ENCODE measurements around the gene TBCCD1. TPM values are rescaled to one million over a fixed set of nuclear protein-coding genes. Genes with fewer than 3 reads are reported as not detected.
"Not testable (repeated sequence)": the region's sequence is repeated elsewhere in the genome, so short reads cannot be mapped to it uniquely, and the experiment has no call there.

Gene TBCCD1
- total RNA-seq, 2 experiments from 2014 or later: 16.6 to 17.5 TPM

DNA sequence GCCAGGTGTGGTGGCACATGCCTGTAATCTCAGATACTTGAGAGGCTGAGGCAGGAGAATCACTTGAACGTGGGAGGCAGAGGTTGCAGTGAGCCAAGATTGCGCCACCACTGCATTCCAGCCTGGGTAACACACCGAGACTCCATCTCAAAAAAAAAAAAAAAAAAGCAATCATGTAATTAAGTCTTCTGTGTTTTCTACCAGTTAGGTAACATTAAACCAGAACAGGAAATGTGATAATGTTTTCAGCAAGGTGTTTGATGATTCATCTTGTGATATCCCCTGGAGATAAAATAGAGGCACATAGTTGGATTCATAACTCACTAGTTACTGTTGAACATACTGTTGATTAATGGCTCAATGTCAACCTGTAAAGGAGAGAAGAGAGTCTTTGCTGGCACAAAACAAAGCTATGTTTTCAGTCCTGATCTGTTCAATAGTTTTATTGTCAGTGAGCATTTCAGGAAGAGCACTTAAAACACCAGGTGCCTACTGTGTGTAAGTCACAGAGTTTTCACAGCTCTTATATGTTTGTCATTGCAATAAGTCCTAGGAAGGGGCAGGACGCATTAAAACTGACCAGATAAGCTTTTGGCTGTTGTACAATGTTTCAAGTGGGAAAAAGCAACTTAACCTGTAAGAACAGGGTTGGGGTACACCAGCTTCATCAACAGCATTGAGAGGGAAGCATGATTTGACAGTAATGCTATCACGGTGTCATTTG lies 22.9 kb upstream of the TBCCD1 start:
- peak; percentile 47 for ATAC-seq
- Mint-ChIP-seq H3K27ac (no peak overlapping the region), H3K4me1 (peaks cover 20% of the 10 kb centered on the region), H3K9me3 (ENCODE audit: low read depth) (no peaks in the 10 kb centered on the region), H3K36me3 (peaks cover 4% of the 10 kb centered on the region), H3K27me3 (no peaks in the 10 kb centered on the region), H3K4me3 (no peak overlapping the region)
- no peak for DNase-seq
- CTCF ChIA-PET: interaction anchor here (0.7 to 1.4 kb wide), 3 partner anchors 24 to 27 kb away, joined by 3 to 4 read pairs (median 3); no protein-coding TSS in a partner anchor

DNA sequence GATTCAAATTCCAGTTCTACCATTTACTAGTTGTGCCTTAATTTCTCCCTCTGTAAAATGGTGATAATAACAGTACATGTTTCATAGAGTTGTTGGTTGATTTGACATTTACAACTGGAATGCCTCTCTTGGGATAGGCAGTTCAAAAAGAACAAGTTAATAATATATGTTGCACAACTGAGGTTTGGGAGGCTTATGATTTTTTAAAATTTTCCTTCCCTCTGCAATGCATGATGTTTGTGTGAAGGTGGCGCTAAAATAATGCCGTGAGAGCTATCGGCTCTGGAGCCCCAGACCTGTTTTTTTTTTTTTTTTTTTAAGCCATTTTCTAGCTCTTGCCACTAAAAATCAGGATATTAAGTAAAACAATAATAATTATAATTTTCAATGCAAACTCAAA lies 22.0 kb upstream of the TBCCD1 start:
- CTCF ChIA-PET: interaction anchor here (0.6 to 1.4 kb wide), 2 partner anchors 16 to 28 kb away, joined by 3 to 4 read pairs; no protein-coding TSS in a partner anchor
- H3K9me3 Mint-ChIP-seq (ENCODE audit: low read depth): no peaks in the 10 kb centered on the region
- peaks cover 20% of the 10 kb centered on the region for H3K4me1 Mint-ChIP-seq
- H3K27me3 Mint-ChIP-seq: no peaks in the 10 kb centered on the region
- H3K4me3 Mint-ChIP-seq: no peak overlapping the region
- ATAC-seq: no peak
- H3K36me3 Mint-ChIP-seq: peaks cover 13% of the 10 kb centered on the region
- H3K27ac Mint-ChIP-seq: no peak overlapping the region
- DNase-seq: no peak

DNA sequence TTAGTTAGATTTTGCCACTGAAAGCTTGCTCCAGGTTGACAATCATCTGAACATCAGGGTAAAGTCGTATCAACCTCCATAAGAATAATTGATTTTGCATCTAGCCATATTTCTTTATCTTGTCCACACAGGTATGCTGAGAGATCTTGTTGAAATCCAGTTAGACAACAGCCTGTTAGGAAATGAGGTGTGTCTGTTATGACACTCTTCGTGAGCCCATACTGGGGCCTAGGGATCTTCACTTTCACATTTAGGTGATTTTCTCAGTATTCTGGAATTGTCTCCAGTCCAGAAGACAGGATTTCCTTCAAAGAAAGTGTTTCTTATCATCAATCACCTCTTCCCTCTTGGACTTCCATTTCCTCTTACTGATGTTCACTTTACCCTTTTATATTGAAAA lies 21.5 kb upstream of the TBCCD1 start:
- H3K4me1 Mint-ChIP-seq: peaks cover 20% of the 10 kb centered on the region
- peaks cover 18% of the 10 kb centered on the region for H3K36me3 Mint-ChIP-seq
- H3K9me3 Mint-ChIP-seq (ENCODE audit: low read depth): no peaks in the 10 kb centered on the region
- ATAC-seq (peak; percentile 63), DNase-seq (no peak)
- H3K27ac Mint-ChIP-seq: no peak overlapping the region
- CTCF ChIA-PET: interaction anchor here (0.6 to 1.4 kb wide), 2 partner anchors 16 to 28 kb away, joined by 3 to 4 read pairs; no protein-coding TSS in a partner anchor
- no peak overlapping the region for H3K4me3 Mint-ChIP-seq
- H3K27me3 Mint-ChIP-seq: no peaks in the 10 kb centered on the region

DNA sequence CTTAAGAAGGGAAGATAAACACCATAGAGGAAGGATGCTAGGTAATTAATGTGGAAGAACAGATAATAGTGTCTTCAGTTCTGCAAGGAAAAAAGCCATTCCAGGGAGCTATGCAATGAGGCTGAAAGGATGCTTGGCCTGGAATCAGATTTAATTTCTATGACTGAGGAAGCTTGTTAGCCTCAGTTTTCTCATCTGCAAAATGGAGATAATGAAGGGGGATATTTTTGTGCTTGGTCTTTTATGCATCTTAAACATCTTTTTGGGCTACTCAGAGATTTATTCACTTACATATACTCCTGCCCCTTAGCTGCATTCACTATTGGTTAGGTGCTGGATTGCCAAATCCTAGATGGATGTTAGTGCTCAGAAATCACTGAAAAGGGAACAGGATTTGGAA lies 20.0 kb upstream of the TBCCD1 start:
- Mint-ChIP-seq H3K27me3 (no peaks in the 10 kb centered on the region), H3K4me3 (no peak overlapping the region), H3K27ac (no peak overlapping the region), H3K4me1 (peaks cover 20% of the 10 kb centered on the region), H3K9me3 (ENCODE audit: low read depth) (no peaks in the 10 kb centered on the region), H3K36me3 (peaks cover 27% of the 10 kb centered on the region)
- no peak for DNase-seq
- ATAC-seq: no peak
- CTCF ChIA-PET: interaction anchor here (1.1 to 6.9 kb wide), 3 partner anchors 17 to 47 kb away, joined by 3 to 47 read pairs (median 3); partner anchors contain the start of gene DNAJB11

DNA sequence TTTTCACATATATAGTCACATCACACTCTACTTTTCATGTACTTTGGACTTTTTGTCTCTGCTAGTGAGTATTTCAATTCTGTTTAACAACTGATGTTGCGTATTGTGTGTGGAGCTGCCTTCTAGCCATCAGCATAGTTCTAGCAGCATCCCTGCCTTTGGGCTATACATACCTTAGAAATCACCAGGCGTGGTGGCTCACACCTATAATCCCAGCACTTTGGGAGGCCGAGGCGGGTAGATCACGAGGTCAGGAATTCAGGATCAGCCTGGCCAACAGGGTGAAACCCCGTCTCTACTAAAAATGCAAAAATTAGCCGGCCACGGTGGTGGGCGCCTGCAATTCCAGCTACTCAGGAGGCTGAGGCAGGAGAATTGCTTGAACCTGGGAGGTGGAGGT lies 19.1 kb upstream of the TBCCD1 start:
- peaks cover 34% of the 10 kb centered on the region for H3K36me3 Mint-ChIP-seq

DNA sequence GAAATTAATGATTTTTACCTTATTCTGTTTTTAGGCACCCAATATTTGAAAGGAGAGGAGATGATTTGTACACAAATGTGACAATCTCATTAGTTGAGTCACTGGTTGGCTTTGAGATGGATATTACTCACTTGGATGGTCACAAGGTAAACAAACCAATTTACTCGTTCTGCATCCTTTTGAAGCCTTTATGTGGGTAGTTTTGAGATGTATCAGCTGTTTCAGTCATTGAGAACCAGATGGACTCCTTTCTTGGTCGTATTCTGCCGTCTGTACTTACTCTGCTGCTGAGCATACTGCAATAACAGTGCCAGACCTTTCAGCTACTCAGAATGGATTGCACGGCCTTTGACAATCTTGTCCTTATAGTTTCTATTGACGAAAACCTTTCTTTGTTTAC lies 16.7 kb upstream of the TBCCD1 start:
- Mint-ChIP-seq H3K27ac (no peak overlapping the region), H3K9me3 (ENCODE audit: low read depth) (no peaks in the 10 kb centered on the region), H3K4me3 (no peak overlapping the region), H3K36me3 (peaks cover 45% of the 10 kb centered on the region), H3K4me1 (peaks cover 7% of the 10 kb centered on the region), H3K27me3 (no peaks in the 10 kb centered on the region)
- ATAC-seq: peak; percentile 22
- no peak for DNase-seq
- CTCF ChIA-PET: interaction anchor here (6.9 kb wide), 1 partner anchor 32 kb away, joined by 47 read pairs; no protein-coding TSS in a partner anchor

More for the DNA sequence above, 19.1 kb upstream of the TBCCD1 start:
- not testable (repeated sequence) for H3K9me3 Mint-ChIP-seq (ENCODE audit: low read depth); H3K4me3 Mint-ChIP-seq; DNase-seq; H3K27me3 Mint-ChIP-seq; H3K27ac Mint-ChIP-seq; ATAC-seq
- peaks cover 20% of the 10 kb centered on the region for H3K4me1 Mint-ChIP-seq
- CTCF ChIA-PET: interaction anchor here (6.9 kb wide), 1 partner anchor 30 kb away, joined by 47 read pairs; no protein-coding TSS in a partner anchor

DNA sequence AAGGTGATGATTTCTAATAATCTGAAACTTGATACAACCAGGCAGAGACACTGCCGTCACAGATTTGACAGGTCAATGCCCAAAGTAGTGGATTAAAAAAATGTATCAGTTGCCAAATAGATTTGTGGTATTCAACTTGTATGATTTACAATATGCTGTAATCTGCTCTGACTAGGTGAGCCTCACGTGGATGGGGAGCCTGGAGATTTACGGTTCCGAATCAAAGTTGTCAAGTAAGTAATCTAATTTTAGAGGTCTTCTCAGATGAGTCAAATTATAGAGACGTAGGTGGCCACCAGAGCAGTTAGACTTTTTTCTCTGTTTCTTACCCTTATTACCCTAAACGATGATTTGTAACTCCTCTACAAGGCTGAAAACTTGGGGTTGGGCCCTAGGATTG lies 15.4 kb upstream of the TBCCD1 start:
- H3K9me3 Mint-ChIP-seq (ENCODE audit: low read depth): no peaks in the 10 kb centered on the region
- H3K4me3 Mint-ChIP-seq: no peak overlapping the region
- DNase-seq (no peak), ATAC-seq (no peak)
- no peaks in the 10 kb centered on the region for H3K27me3 Mint-ChIP-seq
- H3K4me1 Mint-ChIP-seq: peaks cover 2% of the 10 kb centered on the region
- CTCF ChIA-PET: interaction anchor here (6.9 kb wide), 1 partner anchor 33 kb away, joined by 47 read pairs; no protein-coding TSS in a partner anchor
- H3K27ac Mint-ChIP-seq: no peak overlapping the region
- peaks cover 52% of the 10 kb centered on the region for H3K36me3 Mint-ChIP-seq

DNA sequence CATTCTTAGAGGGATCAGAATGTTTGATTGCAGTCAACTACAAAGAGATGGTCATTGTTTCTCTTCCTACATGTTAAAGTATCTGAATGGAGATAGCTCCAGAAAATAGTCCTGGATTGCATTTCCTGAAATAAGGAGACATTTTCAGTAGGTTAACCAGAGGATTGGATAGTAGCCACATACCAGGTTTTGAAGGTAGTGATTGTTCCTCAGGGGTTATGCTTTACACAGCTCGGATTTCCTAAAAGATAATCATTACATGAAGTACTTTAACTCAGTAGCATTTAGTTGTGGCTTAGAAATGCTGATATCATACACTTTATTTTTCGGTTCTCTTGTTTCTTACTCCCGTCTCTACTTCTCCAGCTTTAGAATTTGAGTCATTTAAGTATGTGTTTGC lies 13.6 kb upstream of the TBCCD1 start:
- no peak for ATAC-seq
- no peak for DNase-seq
- Mint-ChIP-seq H3K27ac (no peak overlapping the region), H3K4me1 (peaks cover 2% of the 10 kb centered on the region), H3K36me3 (peaks cover 56% of the 10 kb centered on the region), H3K27me3 (no peaks in the 10 kb centered on the region), H3K4me3 (no peak overlapping the region), H3K9me3 (ENCODE audit: low read depth) (no peaks in the 10 kb centered on the region)
- CTCF ChIA-PET: interaction anchor here (0.8 kb wide), 1 partner anchor 11 kb away, joined by 3 read pairs; the partner anchor contains the start of gene DNAJB11

DNA sequence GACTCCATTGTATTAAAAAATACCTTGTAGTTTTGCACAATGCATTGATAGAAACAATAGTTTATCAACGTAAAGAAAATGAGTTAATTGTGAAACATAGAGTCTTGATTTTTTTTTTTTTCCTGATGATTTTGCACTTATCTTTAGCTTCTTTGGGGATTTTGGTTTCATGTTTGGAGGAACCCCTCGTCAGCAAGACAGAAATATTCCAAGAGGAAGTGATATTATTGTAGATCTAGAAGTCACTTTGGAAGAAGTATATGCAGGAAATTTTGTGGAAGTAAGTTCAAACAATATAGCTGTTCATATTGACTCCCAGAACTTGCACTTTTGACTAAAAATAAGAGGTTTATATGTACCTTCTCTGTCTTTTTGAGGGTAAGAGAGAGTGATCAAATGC lies 10.4 kb upstream of the TBCCD1 start:
- no peak for ATAC-seq
- Mint-ChIP-seq H3K4me1 (peaks cover 18% of the 10 kb centered on the region), H3K27ac (no peak overlapping the region), H3K27me3 (no peaks in the 10 kb centered on the region), H3K36me3 (peaks cover 57% of the 10 kb centered on the region), H3K9me3 (ENCODE audit: low read depth) (no peaks in the 10 kb centered on the region), H3K4me3 (no peak overlapping the region)
- DNase-seq: no peak
- CTCF ChIA-PET: interaction anchor here (1.4 to 1.8 kb wide), 2 partner anchors 37 to 40 kb away, joined by 3 to 6 read pairs; no protein-coding TSS in a partner anchor

DNA sequence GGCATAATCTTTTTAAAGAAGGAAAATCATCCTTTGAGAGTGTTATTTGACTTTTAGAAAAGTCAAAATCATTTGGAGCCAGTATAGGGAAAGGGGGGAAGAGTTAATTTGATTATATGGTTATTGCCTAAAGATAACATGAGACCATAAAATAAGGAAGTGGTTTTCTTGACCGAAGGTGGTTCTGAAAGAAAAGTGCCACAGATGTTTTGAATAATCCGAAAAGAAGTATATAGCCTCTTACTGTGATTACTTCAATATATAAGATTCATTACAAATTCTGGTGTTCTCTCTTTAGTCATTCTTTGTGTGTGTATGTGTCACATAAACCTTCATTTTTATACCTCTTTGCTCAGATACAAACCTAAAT lies 4.5 kb upstream of the TBCCD1 start:
- Mint-ChIP-seq H3K36me3 (peaks cover 31% of the 10 kb centered on the region), H3K9me3 (ENCODE audit: low read depth) (no peaks in the 10 kb centered on the region), H3K4me1 (peaks cover 46% of the 10 kb centered on the region), H3K27me3 (no peaks in the 10 kb centered on the region), H3K27ac (peak overlapping the region; percentile 88), H3K4me3 (peak overlapping the region; percentile 87)
- DNase-seq: no peak
- CTCF ChIA-PET: interaction anchor here (1.1 to 6.9 kb wide), 2 partner anchors 9 to 44 kb away, joined by 3 to 64 read pairs; no protein-coding TSS in a partner anchor
- no peak for ATAC-seq

DNA sequence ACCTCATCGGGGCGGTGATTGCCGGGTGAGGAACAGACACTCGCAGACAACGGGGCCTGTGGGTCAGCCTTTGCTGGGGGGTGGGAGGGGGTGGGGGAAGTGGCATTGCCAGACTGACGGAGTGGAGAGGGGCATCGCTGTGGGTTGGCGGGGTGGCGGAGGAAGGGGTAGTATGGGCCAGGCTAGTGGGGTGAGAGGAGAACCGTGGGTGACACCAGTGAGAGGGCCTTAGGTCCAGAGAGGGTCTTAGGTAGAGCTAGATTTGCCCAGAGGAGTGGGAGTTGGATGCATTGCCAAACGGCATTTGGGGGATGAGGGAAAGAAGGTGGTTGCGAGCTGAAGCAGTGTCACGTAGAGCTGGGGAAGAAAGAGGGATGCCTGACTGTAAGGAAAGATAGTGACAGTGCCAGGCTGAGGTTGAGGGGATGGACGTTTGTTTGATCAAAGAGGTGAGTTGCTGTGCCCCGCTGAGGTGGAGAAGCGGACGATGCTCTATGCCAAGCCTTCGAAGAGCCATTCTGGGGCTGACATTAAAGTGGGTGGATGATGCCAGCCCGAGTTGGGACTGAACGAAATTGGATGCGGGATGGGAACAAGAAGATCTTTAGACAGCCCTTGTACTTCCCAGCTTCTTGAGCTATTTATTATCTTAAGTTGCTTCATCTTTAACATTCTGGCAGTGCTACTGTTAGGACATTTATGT lies 4.0 kb upstream of the TBCCD1 start:
- Mint-ChIP-seq H3K36me3 (peaks cover 27% of the 10 kb centered on the region), H3K4me3 (peak overlapping the region; percentile 87), H3K4me1 (peaks cover 50% of the 10 kb centered on the region), H3K27me3 (no peaks in the 10 kb centered on the region), H3K27ac (peak overlapping the region; percentile 88), H3K9me3 (ENCODE audit: low read depth) (no peaks in the 10 kb centered on the region)
- CTCF ChIA-PET: interaction anchor here (0.9 to 6.9 kb wide), 3 partner anchors 16 to 250 kb away, joined by 3 to 64 read pairs (median 4); no protein-coding TSS in a partner anchor
- DNase-seq: peak; percentile 48
- ATAC-seq: no peak

DNA sequence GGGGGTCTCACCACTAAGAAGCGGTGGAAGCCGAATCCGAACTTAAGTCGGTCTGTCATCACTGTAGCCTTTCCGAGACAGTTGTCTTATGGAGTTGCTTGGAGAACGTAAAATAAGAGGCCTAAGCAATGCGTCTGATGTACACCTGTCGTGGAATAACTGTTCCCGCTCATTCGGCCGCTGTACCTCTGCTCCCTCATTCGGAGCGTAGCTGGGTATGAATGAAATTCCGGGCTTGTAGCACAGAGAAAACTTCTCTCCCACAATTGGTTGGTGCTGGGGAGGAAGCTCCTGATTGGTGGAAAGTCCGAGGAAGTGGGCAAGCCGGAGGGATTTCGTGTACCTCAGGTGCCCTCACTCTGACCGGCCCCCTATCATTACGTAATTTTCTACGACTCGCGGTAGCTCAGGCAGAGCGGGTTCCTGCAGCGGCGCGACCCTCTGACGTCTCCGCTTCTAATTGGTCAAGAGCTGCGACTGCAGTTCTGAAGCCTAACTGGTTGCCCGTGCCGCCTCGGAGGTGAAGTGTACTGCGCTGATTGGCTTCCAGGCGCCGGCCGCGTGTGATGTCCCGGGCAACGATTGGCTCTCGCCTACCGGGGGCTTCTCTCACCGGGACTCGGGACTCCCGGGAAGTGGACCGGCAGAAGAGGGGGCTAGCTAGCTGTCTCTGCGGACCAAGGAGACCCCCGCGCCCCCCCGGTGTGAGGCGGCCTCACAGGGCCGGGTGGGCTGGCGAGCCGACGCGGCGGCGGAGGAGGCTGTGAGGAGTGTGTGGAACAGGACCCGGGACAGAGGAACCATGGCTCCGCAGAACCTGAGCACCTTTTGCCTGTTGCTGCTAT lies 3.2 kb upstream of the TBCCD1 start, which contains the start of gene DNAJB11:
Gene DNAJB11 (plus strand): TSS at position 625 of the 845 bp plus-strand sequence. CDS start 178 bp downstream, at position 803.
- H3K9me3 Mint-ChIP-seq (ENCODE audit: low read depth): no peaks in the 10 kb centered on the region
- H3K27ac Mint-ChIP-seq: peak within 1 kb of the TSS; percentile 88
- CTCF ChIA-PET: interaction anchor here (0.7 to 6.9 kb wide), 5 partner anchors 11 to 251 kb away, joined by 3 to 64 read pairs (median 3); no protein-coding TSS in a partner anchor
- peaks cover 20% of the 10 kb centered on the region for H3K36me3 Mint-ChIP-seq
- peak within 1 kb of the TSS; percentile 87 for H3K4me3 Mint-ChIP-seq
- peak; percentile 87 for ATAC-seq
- no peaks in the 10 kb centered on the region for H3K27me3 Mint-ChIP-seq
- DNase-seq: peak; percentile 100
- H3K4me1 Mint-ChIP-seq: peaks cover 55% of the 10 kb centered on the region

Measured in activated CD8-positive, alpha-beta memory T cell treated with anti-CD3 and anti-CD28 coated beads, Interleukin-2, amount 10 ng/mL, durations not matched to agents 7 days and 5 days (primary cell).